HEK293 (cell line): ENCODE results near the gene DLG2.

Experiments
- CTCF ChIA-PET: fragments of 350-600 bp; formaldehyde crosslinking; extraction: SDS; loops from one replicate; lab custom pipeline; 2021; ENCODE audit warnings: antibody characterized with exemption; lab: Yijun Ruan, JAX
- POLR2A ChIA-PET: fragments of 300-600 bp; formaldehyde crosslinking; extraction: SDS; loops from one replicate; lab custom pipeline; 2020; ENCODE audit warnings: antibody characterized with exemption, inconsistent platforms; lab: Yijun Ruan, JAX
- H3K27ac ChIP-seq: fragments of 200-500 bp; sonication (Bioruptor generic); 2 replicates; pipeline ENCODE4 v1.5.1; 2014; ENCODE audit warnings: low read depth, low read length, control low read depth, inconsistent platforms; ENCODE audit errors: extremely low read depth
- H3K36me3 ChIP-seq, 2 experiments: fragments of 200-500 bp in 1 of 2; sonication (Bioruptor generic) in 1 of 2; 1 replicate in 1 of 2; 2 replicates in 1 of 2; pipeline ENCODE4 v1.5.1; 2014 to 2017; ENCODE audit warnings: inconsistent platforms in 2 of 2, low read length in 2 of 2; ENCODE audit not compliant: control insufficient read depth in 2 of 2, insufficient read depth in 1 of 2
- H3K4me1 ChIP-seq: fragments of 200-500 bp; sonication (Bioruptor generic); 2 replicates; pipeline ENCODE4 v1.5.1; 2014; ENCODE audit warnings: mild to moderate bottlenecking, low read length, inconsistent platforms; ENCODE audit not compliant: control insufficient read depth, insufficient read depth
- H3K4me3 ChIP-seq: 2 replicates; pipeline ENCODE4 v1.5.1; 2011; ENCODE audit warnings: low read depth, mild to moderate bottlenecking, control low read depth, low read length, moderate library complexity
- H3K9me3 ChIP-seq: fragments of 200-500 bp; sonication (Bioruptor generic); 2 replicates; pipeline ENCODE4 v1.5.1; 2014; ENCODE audit warnings: low read depth, low read length, inconsistent platforms; ENCODE audit not compliant: control insufficient read depth, insufficient read depth
- ELK4 ChIP-seq: IDR thresholded peaks from 2 replicates; pipeline ENCODE4 v1.6.1; 2011; ENCODE audit warnings: mild to moderate bottlenecking, low read depth, low read length, borderline replicate concordance
- KLF17 ChIP-seq: fragments of 450-650 bp; formaldehyde crosslinking; IDR thresholded peaks from 2 replicates; pipeline ENCODE4 v1.5.1; 2016; ENCODE audit warnings: missing biosample characterization, missing genetic modification characterization
- KLF7 ChIP-seq: fragments of 450-650 bp; formaldehyde crosslinking; IDR thresholded peaks from 2 replicates; pipeline ENCODE4 v1.5.1; 2016; ENCODE audit warnings: missing biosample characterization, missing genetic modification characterization, borderline replicate concordance
- REST ChIP-seq: fragments of 450-650 bp; formaldehyde crosslinking; IDR thresholded peaks from 2 replicates; pipeline ENCODE4 v1.5.1; 2016; ENCODE audit warnings: missing biosample characterization, missing genetic modification characterization
- SCRT1 ChIP-seq: fragments of 450-650 bp; formaldehyde crosslinking; IDR thresholded peaks from 2 replicates; pipeline ENCODE4 v1.5.1; 2016; ENCODE audit warnings: missing biosample characterization, missing genetic modification characterization, borderline replicate concordance
- WT1 ChIP-seq: fragments of 450-650 bp; formaldehyde crosslinking; IDR thresholded peaks from 2 replicates; pipeline ENCODE4 v1.5.1; 2016; ENCODE audit warnings: missing biosample characterization, missing genetic modification characterization
- YY1 ChIP-seq: fragments of 450-650 bp; formaldehyde crosslinking; IDR thresholded peaks from 2 replicates; pipeline ENCODE4 v1.5.1; 2018; ENCODE audit warnings: missing biosample characterization, missing genetic modification characterization
- ZFP3 ChIP-seq: fragments of 450-650 bp; formaldehyde crosslinking; IDR thresholded peaks from 2 replicates; pipeline ENCODE4 v1.5.1; 2016; ENCODE audit warnings: low read depth, missing biosample characterization, missing genetic modification characterization
- ZNF16 ChIP-seq: fragments of 450-650 bp; formaldehyde crosslinking; IDR thresholded peaks from 2 replicates; pipeline ENCODE4 v1.5.1; 2016; ENCODE audit warnings: low read depth, missing biosample characterization, missing genetic modification characterization
- ZNF175 ChIP-seq: fragments of 450-650 bp; formaldehyde crosslinking; IDR thresholded peaks from 2 replicates; pipeline ENCODE4 v1.5.1; 2016; ENCODE audit warnings: missing biosample characterization, missing genetic modification characterization
- ZNF223 ChIP-seq: fragments of 450-650 bp; formaldehyde crosslinking; IDR thresholded peaks from 2 replicates; pipeline ENCODE4 v1.5.1; 2016; ENCODE audit warnings: missing biosample characterization, missing genetic modification characterization
- ZNF239 ChIP-seq: fragments of 450-650 bp; formaldehyde crosslinking; IDR thresholded peaks from 2 replicates; pipeline ENCODE4 v1.5.1; 2016; ENCODE audit warnings: missing biosample characterization, missing genetic modification characterization
- ZNF366 ChIP-seq: fragments of 450-650 bp; formaldehyde crosslinking; conservative IDR thresholded peaks from 2 replicates; pipeline ENCODE4 v1.5.1; 2016; ENCODE audit warnings: missing biosample characterization, missing genetic modification characterization
- ZNF518A ChIP-seq: fragments of 450-650 bp; formaldehyde crosslinking; conservative IDR thresholded peaks from 2 replicates; pipeline ENCODE4 v1.5.1; 2016; ENCODE audit warnings: low read depth, missing biosample characterization, missing genetic modification characterization
- ZNF529 ChIP-seq: fragments of 450-650 bp; formaldehyde crosslinking; IDR thresholded peaks from 2 replicates; pipeline ENCODE4 v1.5.1; 2017; ENCODE audit warnings: missing genetic modification characterization, missing biosample characterization; ENCODE audit not compliant: insufficient replicate concordance
- ZNF585B ChIP-seq: fragments of 450-650 bp; formaldehyde crosslinking; IDR thresholded peaks from 2 replicates; pipeline ENCODE4 v1.5.1; 2016; ENCODE audit warnings: missing biosample characterization, missing genetic modification characterization
- ZNF645 ChIP-seq: fragments of 450-650 bp; formaldehyde crosslinking; IDR thresholded peaks from 2 replicates; pipeline ENCODE4; 2016; ENCODE audit warnings: missing biosample characterization, missing genetic modification characterization
- ZSCAN4 ChIP-seq: fragments of 450-650 bp; formaldehyde crosslinking; IDR thresholded peaks from 2 replicates; pipeline ENCODE4 v1.5.1; 2017; ENCODE audit warnings: missing biosample characterization, missing genetic modification characterization

DLG2 gene

GRCh38 chr11:84836371-84836770 lies 790.8 kb downstream of the DLG2 start:
- H3K4me1 ChIP-seq, result no peaks in the 10 kb centered on the region
- TF ChIP-seq REST (tag by site-specific recombination) (no peak), SCRT1 (tag by site-specific recombination) (no peak), ZNF175 (tag by site-specific recombination) (no peak), ZNF16 (no peak), ZNF366 (no peak), YY1 (tag by site-specific recombination) (no peak), ZFP3 (tag by site-specific recombination) (no peak), ZNF645 (tag by site-specific recombination) (no peak)
- POLR2A ChIA-PET, result no interaction called here
- CTCF ChIA-PET, result no interaction called here
- H3K4me3 ChIP-seq, result no peak overlapping the region
- H3K36me3 ChIP-seq, result no peaks in the 10 kb centered on the region
- no peak overlapping the region for H3K27ac ChIP-seq
- H3K9me3 ChIP-seq, result no peaks in the 10 kb centered on the region

GRCh38 chr11:84833488-84834088 lies 793.6 kb downstream of the DLG2 start:
- H3K4me1 ChIP-seq, result no peaks in the 10 kb centered on the region
- H3K4me3 ChIP-seq, result no peak overlapping the region
- POLR2A ChIA-PET, result no interaction called here
- TF ChIP-seq WT1 (tag by site-specific recombination) (0 out of 2 replicates have a peak, but pooled peaks have one; percentile 16), KLF17 (tag by site-specific recombination) (no peak)
- H3K27ac ChIP-seq, result no peak overlapping the region
- H3K9me3 ChIP-seq, result no peaks in the 10 kb centered on the region
- CTCF ChIA-PET, result no interaction called here
- H3K36me3 ChIP-seq, result no peaks in the 10 kb centered on the region

GRCh38 chr11:84830372-84830771 lies 796.8 kb downstream of the DLG2 start:
- ChIA-PET CTCF (no interaction called here), POLR2A (no interaction called here)
- no peak overlapping the region for H3K4me3 ChIP-seq
- no peaks in the 10 kb centered on the region for H3K9me3 ChIP-seq
- H3K4me1 ChIP-seq, result no peaks in the 10 kb centered on the region
- H3K36me3 ChIP-seq, result no peaks in the 10 kb centered on the region
- H3K27ac ChIP-seq, result no peak overlapping the region
- no peak for TF ChIP-seq ZNF239 (tag by site-specific recombination)
- no peak for TF ChIP-seq ZSCAN4 (tag by site-specific recombination)
- no peak for TF ChIP-seq ZNF223
- TF ChIP-seq ZNF585B, result no peak
- no peak for TF ChIP-seq ZNF529 (tag by site-specific recombination)
- no peak for TF ChIP-seq ELK4
- no peak for TF ChIP-seq KLF7 (tag by site-specific recombination)
- no peak for TF ChIP-seq ZNF518A (tag by site-specific recombination)
